T-helper 1 cell treated with Interleukin-12 subunit alpha and Interleukin-12 subunit beta and Interleukin-4 antibody, amounts not matched to agents 30 μg/mL and 1 μg/mL, for 36 hours (primary cell): Measurements from ENCODE around the gene RBMXL3.
"Not testable (repeated sequence)": the region's sequence is repeated elsewhere in the genome, so short reads cannot be mapped to it uniquely, and the experiment has no call there.

Source experiments
- H3K27ac Mint-ChIP-seq: one replicate; pipeline ENCODE4 v1.8.0; 2021; ENCODE audit warnings: mild to moderate bottlenecking, mixed read lengths
- H3K27me3 Mint-ChIP-seq: one replicate; pipeline ENCODE4 v1.8.0; 2021; ENCODE audit warnings: low read depth, mixed read lengths
- H3K36me3 Mint-ChIP-seq: one replicate; pipeline ENCODE4 v1.8.0; 2021; ENCODE audit warnings: low read depth, mixed read lengths
- H3K4me1 Mint-ChIP-seq: one replicate; pipeline ENCODE4 v1.8.0; 2021; ENCODE audit warnings: low read depth, mixed read lengths
- H3K4me3 Mint-ChIP-seq: one replicate; pipeline ENCODE4 v1.8.0; 2021; ENCODE audit warnings: mild to moderate bottlenecking, moderate library complexity, mixed read lengths
- H3K9me3 Mint-ChIP-seq: one replicate; pipeline ENCODE4 v1.8.0; 2021; ENCODE audit warnings: mixed read lengths

Gene RBMXL3

GRCh38 chrX:115214151-115214550 lies 24.9 kb downstream of the RBMXL3 start:
- Mint-ChIP-seq H3K4me1 (no peaks in the 10 kb centered on the region), H3K27me3 (no peaks in the 10 kb centered on the region), H3K36me3 (no peaks in the 10 kb centered on the region), H3K4me3 (no peak overlapping the region), H3K27ac (no peak overlapping the region), H3K9me3 (no peaks in the 10 kb centered on the region)

- H3K4me3 Mint-ChIP-seq: no peak overlapping the region
- H3K36me3 Mint-ChIP-seq: no peaks in the 10 kb centered on the region
- H3K9me3 Mint-ChIP-seq: no peaks in the 10 kb centered on the region
- no peaks in the 10 kb centered on the region for H3K4me1 Mint-ChIP-seq
- H3K27ac Mint-ChIP-seq: no peak overlapping the region
- no peaks in the 10 kb centered on the region for H3K27me3 Mint-ChIP-seq
These were observed 25.4 kb downstream of the RBMXL3 start for GRCh38 chrX:115214605-115215004.

GRCh38 chrX:115217346-115217745 lies 28.1 kb downstream of the RBMXL3 start:
- not testable (repeated sequence) for H3K4me3 Mint-ChIP-seq, H3K4me1 Mint-ChIP-seq, H3K36me3 Mint-ChIP-seq, H3K27me3 Mint-ChIP-seq, H3K27ac Mint-ChIP-seq, H3K9me3 Mint-ChIP-seq

GRCh38 chrX:115226929-115227328 lies 37.7 kb downstream of the RBMXL3 start:
- no peaks in the 10 kb centered on the region for H3K4me1 Mint-ChIP-seq
- H3K4me3 Mint-ChIP-seq: no peak overlapping the region
- H3K9me3 Mint-ChIP-seq: no peaks in the 10 kb centered on the region
- no peaks in the 10 kb centered on the region for H3K36me3 Mint-ChIP-seq
- no peak overlapping the region for H3K27ac Mint-ChIP-seq
- H3K27me3 Mint-ChIP-seq: peaks cover 3% of the 10 kb centered on the region

- H3K27me3 Mint-ChIP-seq: peaks cover 18% of the 10 kb centered on the region
- H3K27ac Mint-ChIP-seq: no peak overlapping the region
These were observed 40.3 kb downstream of the RBMXL3 start for GRCh38 chrX:115229337-115230003.

GRCh38 chrX:115232933-115233496 lies 43.8 kb downstream of the RBMXL3 start:
- no peaks in the 10 kb centered on the region for H3K36me3 Mint-ChIP-seq
- H3K4me1 Mint-ChIP-seq: peaks cover 1% of the 10 kb centered on the region
- H3K27me3 Mint-ChIP-seq: peaks cover 25% of the 10 kb centered on the region
- H3K4me3 Mint-ChIP-seq: no peak overlapping the region
- H3K9me3 Mint-ChIP-seq: no peaks in the 10 kb centered on the region
- H3K27ac Mint-ChIP-seq: no peak overlapping the region

More at GRCh38 chrX:115229337-115230003, 40.3 kb downstream of the RBMXL3 start:
- no peaks in the 10 kb centered on the region for H3K9me3 Mint-ChIP-seq
- H3K4me1 Mint-ChIP-seq: peaks cover 1% of the 10 kb centered on the region
- no peak overlapping the region for H3K4me3 Mint-ChIP-seq
- H3K36me3 Mint-ChIP-seq: no peaks in the 10 kb centered on the region

- Mint-ChIP-seq H3K36me3 (no peaks in the 10 kb centered on the region), H3K9me3 (no peaks in the 10 kb centered on the region), H3K4me1 (peaks cover 1% of the 10 kb centered on the region), H3K27me3 (peaks cover 25% of the 10 kb centered on the region), H3K4me3 (no peak within 1 kb of the TSS), H3K27ac (no peak within 1 kb of the TSS)
These were observed 44.6 kb downstream of the RBMXL3 start, which contains the start of gene LRCH2 for GRCh38 chrX:115233497-115234455. Gene LRCH2 (minus strand): TSS chrX:115234096. CDS start chrX:115234041, 55 bp downstream.

GRCh38 chrX:115234461-115234860 lies 45.3 kb downstream of the RBMXL3 start:
- H3K4me3 Mint-ChIP-seq: no peak overlapping the region
- H3K27ac Mint-ChIP-seq: no peak overlapping the region
- no peaks in the 10 kb centered on the region for H3K36me3 Mint-ChIP-seq
- no peaks in the 10 kb centered on the region for H3K9me3 Mint-ChIP-seq
- H3K27me3 Mint-ChIP-seq: peaks cover 25% of the 10 kb centered on the region
- peaks cover 1% of the 10 kb centered on the region for H3K4me1 Mint-ChIP-seq

- peaks cover 1% of the 10 kb centered on the region for H3K4me1 Mint-ChIP-seq
- H3K9me3 Mint-ChIP-seq: no peaks in the 10 kb centered on the region
- no peak overlapping the region for H3K4me3 Mint-ChIP-seq
- H3K27ac Mint-ChIP-seq: no peak overlapping the region
- peaks cover 25% of the 10 kb centered on the region for H3K27me3 Mint-ChIP-seq
- H3K36me3 Mint-ChIP-seq: no peaks in the 10 kb centered on the region
These were observed 47.4 kb downstream of the RBMXL3 start for GRCh38 chrX:115236560-115236959.

- peaks cover 21% of the 10 kb centered on the region for H3K27me3 Mint-ChIP-seq
- peaks cover 1% of the 10 kb centered on the region for H3K4me1 Mint-ChIP-seq
- H3K4me3 Mint-ChIP-seq: no peak overlapping the region
- H3K36me3 Mint-ChIP-seq: no peaks in the 10 kb centered on the region
- H3K9me3 Mint-ChIP-seq: no peaks in the 10 kb centered on the region
- no peak overlapping the region for H3K27ac Mint-ChIP-seq
These were observed 47.8 kb downstream of the RBMXL3 start for GRCh38 chrX:115237056-115237455.
